ENCODE measurements around the gene PRSS12. TPM values are rescaled to one million over a fixed set of nuclear protein-coding genes. Genes with fewer than 3 reads are reported as not detected.

Gene PRSS12
- total and polyA plus RNA-seq, 9 donors = 0.35 to 5.9 (median 1.2) TPM

GRCh38 chr4:118322831-118323502 is 29.8 kb downstream of the PRSS12 start:
- WGBS, 3 donors = 26 to 38% (median 36%) methylated on average over 5 of the region's 5 CpGs

GRCh38 chr4:118318931-118319330 is 33.9 kb downstream of the PRSS12 start:
- WGBS, 3 donors = 78 to 81% (median 80%) methylated on average over 1 of the region's 1 CpG
- H3K36me3 ChIP-seq = no peaks in the 10 kb centered on the region
- no peak overlapping the region for H3K4me3 ChIP-seq
- TF ChIP-seq POLR2A (IDR thresholded peaks at IDR 0.05) = no peak
- no peak for TF ChIP-seq EP300 (IDR thresholded peaks at IDR 0.05)
- TF ChIP-seq, protein P1, sequence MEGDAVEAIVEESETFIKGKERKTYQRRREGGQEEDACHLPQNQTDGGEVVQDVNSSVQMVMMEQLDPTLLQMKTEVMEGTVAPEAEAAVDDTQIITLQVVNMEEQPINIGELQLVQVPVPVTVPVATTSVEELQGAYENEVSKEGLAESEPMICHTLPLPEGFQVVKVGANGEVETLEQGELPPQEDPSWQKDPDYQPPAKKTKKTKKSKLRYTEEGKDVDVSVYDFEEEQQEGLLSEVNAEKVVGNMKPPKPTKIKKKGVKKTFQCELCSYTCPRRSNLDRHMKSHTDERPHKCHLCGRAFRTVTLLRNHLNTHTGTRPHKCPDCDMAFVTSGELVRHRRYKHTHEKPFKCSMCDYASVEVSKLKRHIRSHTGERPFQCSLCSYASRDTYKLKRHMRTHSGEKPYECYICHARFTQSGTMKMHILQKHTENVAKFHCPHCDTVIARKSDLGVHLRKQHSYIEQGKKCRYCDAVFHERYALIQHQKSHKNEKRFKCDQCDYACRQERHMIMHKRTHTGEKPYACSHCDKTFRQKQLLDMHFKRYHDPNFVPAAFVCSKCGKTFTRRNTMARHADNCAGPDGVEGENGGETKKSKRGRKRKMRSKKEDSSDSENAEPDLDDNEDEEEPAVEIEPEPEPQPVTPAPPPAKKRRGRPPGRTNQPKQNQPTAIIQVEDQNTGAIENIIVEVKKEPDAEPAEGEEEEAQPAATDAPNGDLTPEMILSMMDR (IDR thresholded peaks at IDR 0.05) = no peak
- intact Hi-C loops (cut with DNase I) = no loop called here
- H3K27ac ChIP-seq = no peak overlapping the region
- no peak for DNase-seq
- H3K4me1 ChIP-seq (ENCODE audit: insufficient read depth) = no peaks in the 10 kb centered on the region
- no peaks in the 10 kb centered on the region for H3K9me3 ChIP-seq
- H3K27me3 ChIP-seq = no peaks in the 10 kb centered on the region

More at GRCh38 chr4:118322831-118323502, 29.8 kb downstream of the PRSS12 start:
- H3K36me3 ChIP-seq = no peaks in the 10 kb centered on the region
- H3K27ac ChIP-seq = no peak overlapping the region
- no peaks in the 10 kb centered on the region for H3K27me3 ChIP-seq
- no peak overlapping the region for H3K4me3 ChIP-seq
- DNase-seq = no peak
- TF ChIP-seq POLR2A (IDR thresholded peaks at IDR 0.05) (no peak), EP300 (IDR thresholded peaks at IDR 0.05) (no peak)
- TF ChIP-seq, protein P1 (IDR thresholded peaks at IDR 0.05) = no peak
- intact Hi-C loops (cut with DNase I) = no loop called here
- H3K9me3 ChIP-seq = no peaks in the 10 kb centered on the region
- H3K4me1 ChIP-seq (ENCODE audit: insufficient read depth) = no peaks in the 10 kb centered on the region

DNA sequence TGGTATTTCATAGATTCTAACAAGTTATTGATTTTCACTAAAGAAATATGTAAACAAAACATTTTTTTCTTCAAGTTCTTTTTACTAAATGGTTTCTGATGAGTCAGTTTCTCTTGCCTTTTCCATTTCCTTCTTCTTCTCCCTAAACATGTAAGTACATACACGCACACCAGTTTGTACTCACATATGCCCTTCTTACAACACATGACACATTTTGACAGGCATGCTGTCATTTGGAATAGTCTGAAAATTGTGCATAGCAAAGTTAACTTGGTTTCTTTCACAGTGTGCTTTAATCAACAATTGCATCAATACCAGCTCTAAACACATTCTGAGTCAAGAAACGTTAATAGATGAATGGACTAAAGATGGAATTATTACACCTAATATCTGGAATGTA is 35.1 kb downstream of the PRSS12 start:
- no peak for TF ChIP-seq POLR2A (IDR thresholded peaks at IDR 0.05)
- TF ChIP-seq, protein P1 (IDR thresholded peaks at IDR 0.05) = no peak
- no peak for TF ChIP-seq EP300 (IDR thresholded peaks at IDR 0.05)
- Histone ChIP-seq H3K27ac (no peak overlapping the region), H3K9me3 (no peaks in the 10 kb centered on the region), H3K4me3 (no peak overlapping the region), H3K36me3 (no peaks in the 10 kb centered on the region), H3K4me1 (ENCODE audit: insufficient read depth) (no peaks in the 10 kb centered on the region), H3K27me3 (no peaks in the 10 kb centered on the region)
- intact Hi-C loops (cut with DNase I) = no loop called here
- DNase-seq = no peak
- 84 to 91% (median 89%) methylated on average over 2 of the region's 2 CpGs for WGBS, 3 donors

GRCh38 chr4:118314221-118314620 is 38.6 kb downstream of the PRSS12 start:
- DNase-seq = no peak
- 89 to 92% (median 91%) methylated on average over 2 of the region's 2 CpGs for WGBS, 3 donors
- H3K9me3 ChIP-seq = no peaks in the 10 kb centered on the region
- no peaks in the 10 kb centered on the region for H3K4me1 ChIP-seq (ENCODE audit: insufficient read depth)
- intact Hi-C loops (cut with DNase I) = no loop called here
- no peak for TF ChIP-seq POLR2A (IDR thresholded peaks at IDR 0.05)
- TF ChIP-seq, protein P1 (IDR thresholded peaks at IDR 0.05) = no peak
- no peak for TF ChIP-seq EP300 (IDR thresholded peaks at IDR 0.05)
- H3K36me3 ChIP-seq = no peaks in the 10 kb centered on the region
- no peak overlapping the region for H3K27ac ChIP-seq
- H3K27me3 ChIP-seq = no peaks in the 10 kb centered on the region
- no peak overlapping the region for H3K4me3 ChIP-seq

Data from ovary (tissue), 9 donors.